ENCODE data around the gene BTN3A1. TPM values are rescaled to one million over a fixed set of nuclear protein-coding genes. Genes with fewer than 3 reads are reported as not detected.
"Not testable (repeated sequence)": the region's sequence is repeated elsewhere in the genome, so short reads cannot be mapped to it uniquely, and the experiment has no call there.

Gene BTN3A1
- total RNA-seq, 1 experiment from 2014 or later = 26.2 TPM

GRCh38 chr6:26412228-26412627 lies 10.2 kb downstream of the BTN3A1 start:
- no peak for DNase-seq (ENCODE audit: low read depth in 1 of 2, low spot score in 2 of 2)
- Histone ChIP-seq H3K27me3 (replicated peaks) (no peaks in the 10 kb centered on the region), H3K9me3 (replicated peaks) (peaks cover 4% of the 10 kb centered on the region), H3K36me3 (peaks cover 12% of the 10 kb centered on the region), H3K4me3 (no peak overlapping the region), H3K4me1 (replicated peaks) (peaks cover 7% of the 10 kb centered on the region; the same call in 1 of the 2 replicates), H3K27ac (no peak overlapping the region)

DNA sequence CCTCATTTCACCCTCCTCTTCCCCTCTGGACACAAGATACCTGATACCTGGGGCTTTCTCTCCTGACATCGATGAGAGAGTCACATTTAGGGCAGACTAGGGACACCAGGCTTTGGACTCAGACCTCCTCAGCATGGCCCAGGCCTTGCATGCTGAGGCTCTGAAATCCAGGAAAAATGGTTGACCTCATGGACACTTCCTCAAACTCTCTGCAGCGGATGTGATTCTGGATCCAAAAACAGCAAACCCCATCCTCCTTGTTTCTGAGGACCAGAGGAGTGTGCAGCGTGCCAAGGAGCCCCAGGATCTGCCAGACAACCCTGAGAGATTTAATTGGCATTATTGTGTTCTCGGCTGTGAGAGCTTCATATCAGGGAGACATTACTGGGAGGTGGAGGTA lies 10.9 kb downstream of the BTN3A1 start:
- Histone ChIP-seq H3K36me3 (peaks cover 8% of the 10 kb centered on the region), H3K27me3 (replicated peaks) (no peaks in the 10 kb centered on the region), H3K9me3 (replicated peaks) (peaks cover 4% of the 10 kb centered on the region), H3K4me1 (replicated peaks) (peaks cover 7% of the 10 kb centered on the region; the same call in 1 of the 2 replicates), H3K27ac (no peak overlapping the region), H3K4me3 (no peak overlapping the region)
- DNase-seq (ENCODE audit: low read depth in 1 of 2, low spot score in 2 of 2) = no peak

DNA sequence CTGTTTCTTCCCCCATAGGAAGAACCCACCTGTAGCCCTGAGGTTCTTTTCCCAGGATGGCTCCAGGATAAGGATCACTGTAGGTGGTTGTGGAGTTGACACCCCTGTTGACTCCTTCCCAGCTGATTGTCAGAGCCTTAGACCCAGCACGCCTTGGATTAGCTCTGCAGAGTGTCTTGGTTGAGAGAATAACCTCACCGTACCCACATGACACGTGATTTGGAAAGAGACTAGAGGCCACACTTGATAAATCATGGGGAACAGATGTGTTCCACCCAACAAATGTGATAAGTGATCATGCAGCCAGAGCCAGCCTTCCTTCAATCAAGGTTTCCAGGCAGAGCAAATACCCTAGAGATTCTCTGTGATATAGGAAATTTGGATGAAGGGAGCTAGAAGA lies 12.2 kb downstream of the BTN3A1 start:
- Histone ChIP-seq H3K27ac (no peak overlapping the region), H3K9me3 (replicated peaks) (peaks cover 14% of the 10 kb centered on the region), H3K4me3 (no peak overlapping the region), H3K36me3 (peaks cover 7% of the 10 kb centered on the region), H3K27me3 (replicated peaks) (no peaks in the 10 kb centered on the region), H3K4me1 (replicated peaks) (peaks cover 7% of the 10 kb centered on the region; the same call in 1 of the 2 replicates)
- DNase-seq (ENCODE audit: low read depth in 1 of 2, low spot score in 2 of 2) = no peak

- no peak overlapping the region for H3K4me3 ChIP-seq
- H3K9me3 ChIP-seq (replicated peaks) = peaks cover 14% of the 10 kb centered on the region
- no peaks in the 10 kb centered on the region; the same call in 1 of the 2 replicates for H3K36me3 ChIP-seq
- no peaks in the 10 kb centered on the region for H3K27me3 ChIP-seq (replicated peaks)
- H3K4me1 ChIP-seq (replicated peaks) = peaks cover 9% of the 10 kb centered on the region
- no peak overlapping the region for H3K27ac ChIP-seq
- DNase-seq (ENCODE audit: low read depth in 1 of 2, low spot score in 2 of 2) = no peak
These were observed 13.1 kb downstream of the BTN3A1 start for GRCh38 chr6:26415036-26415614.

- DNase-seq (ENCODE audit: low read depth in 1 of 2, low spot score in 2 of 2) = no peak
- Histone ChIP-seq H3K4me1 (replicated peaks) (peaks cover 16% of the 10 kb centered on the region), H3K27ac (no peak overlapping the region), H3K36me3 (no peaks in the 10 kb centered on the region), H3K9me3 (replicated peaks) (peaks cover 14% of the 10 kb centered on the region), H3K27me3 (replicated peaks) (no peaks in the 10 kb centered on the region), H3K4me3 (no peak overlapping the region)
These were observed 13.7 kb downstream of the BTN3A1 start for GRCh38 chr6:26415791-26416190.

- Histone ChIP-seq H3K9me3 (replicated peaks) (peaks cover 14% of the 10 kb centered on the region), H3K27me3 (replicated peaks) (no peaks in the 10 kb centered on the region), H3K4me3 (no peak overlapping the region), H3K27ac (no peak overlapping the region), H3K4me1 (replicated peaks) (peaks cover 17% of the 10 kb centered on the region), H3K36me3 (no peaks in the 10 kb centered on the region)
- DNase-seq (ENCODE audit: low read depth in 1 of 2, low spot score in 2 of 2) = no peak
These were observed 14.2 kb downstream of the BTN3A1 start for GRCh38 chr6:26416288-26416687.

DNA sequence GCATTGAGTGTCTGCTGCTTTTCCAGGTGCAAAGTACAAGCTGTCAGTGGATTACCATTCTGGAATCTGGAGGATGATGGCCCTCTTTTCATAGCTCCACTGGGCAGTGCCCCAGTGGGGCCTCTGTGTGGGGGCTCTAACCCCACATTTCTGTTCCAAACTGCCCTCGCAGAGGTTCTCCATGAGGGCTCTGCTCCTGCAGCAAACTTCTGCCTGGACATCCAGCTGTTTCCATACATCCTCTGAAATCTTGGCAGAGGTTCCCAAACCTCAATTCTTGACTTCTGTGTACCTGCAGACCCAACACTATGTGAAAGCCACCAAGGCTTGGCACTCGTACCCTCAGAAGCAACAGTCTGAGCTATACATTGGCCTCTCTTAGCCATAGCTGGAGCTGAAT lies 16.0 kb downstream of the BTN3A1 start:
- H3K4me1 ChIP-seq (replicated peaks) = peaks cover 17% of the 10 kb centered on the region

GRCh38 chr6:26418795-26419194 lies 16.7 kb downstream of the BTN3A1 start:
- peaks cover 17% of the 10 kb centered on the region for H3K4me1 ChIP-seq (replicated peaks)
- not testable (repeated sequence) for H3K4me3 ChIP-seq; H3K36me3 ChIP-seq; H3K27ac ChIP-seq; DNase-seq (ENCODE audit: low read depth in 1 of 2, low spot score in 2 of 2); H3K27me3 ChIP-seq (replicated peaks)
- H3K9me3 ChIP-seq (replicated peaks) = peaks cover 14% of the 10 kb centered on the region

More for the DNA sequence above, 16.0 kb downstream of the BTN3A1 start:
- peaks cover 14% of the 10 kb centered on the region for H3K9me3 ChIP-seq (replicated peaks)
- H3K4me3 ChIP-seq; H3K27ac ChIP-seq; H3K27me3 ChIP-seq (replicated peaks); H3K36me3 ChIP-seq; DNase-seq (ENCODE audit: low read depth in 1 of 2, low spot score in 2 of 2): not testable (repeated sequence)

GRCh38 chr6:26420688-26421171 lies 18.7 kb downstream of the BTN3A1 start:
- Histone ChIP-seq H3K27ac (peak overlapping the region; percentile 65), H3K36me3 (peaks cover 29% of the 10 kb centered on the region), H3K4me3 (peak overlapping the region; percentile 70), H3K9me3 (replicated peaks) (peaks cover 14% of the 10 kb centered on the region), H3K4me1 (replicated peaks) (peaks cover 21% of the 10 kb centered on the region), H3K27me3 (replicated peaks) (no peaks in the 10 kb centered on the region)
- peak; percentile 76 to 77 for DNase-seq (ENCODE audit: low read depth in 1 of 2, low spot score in 2 of 2)

DNA sequence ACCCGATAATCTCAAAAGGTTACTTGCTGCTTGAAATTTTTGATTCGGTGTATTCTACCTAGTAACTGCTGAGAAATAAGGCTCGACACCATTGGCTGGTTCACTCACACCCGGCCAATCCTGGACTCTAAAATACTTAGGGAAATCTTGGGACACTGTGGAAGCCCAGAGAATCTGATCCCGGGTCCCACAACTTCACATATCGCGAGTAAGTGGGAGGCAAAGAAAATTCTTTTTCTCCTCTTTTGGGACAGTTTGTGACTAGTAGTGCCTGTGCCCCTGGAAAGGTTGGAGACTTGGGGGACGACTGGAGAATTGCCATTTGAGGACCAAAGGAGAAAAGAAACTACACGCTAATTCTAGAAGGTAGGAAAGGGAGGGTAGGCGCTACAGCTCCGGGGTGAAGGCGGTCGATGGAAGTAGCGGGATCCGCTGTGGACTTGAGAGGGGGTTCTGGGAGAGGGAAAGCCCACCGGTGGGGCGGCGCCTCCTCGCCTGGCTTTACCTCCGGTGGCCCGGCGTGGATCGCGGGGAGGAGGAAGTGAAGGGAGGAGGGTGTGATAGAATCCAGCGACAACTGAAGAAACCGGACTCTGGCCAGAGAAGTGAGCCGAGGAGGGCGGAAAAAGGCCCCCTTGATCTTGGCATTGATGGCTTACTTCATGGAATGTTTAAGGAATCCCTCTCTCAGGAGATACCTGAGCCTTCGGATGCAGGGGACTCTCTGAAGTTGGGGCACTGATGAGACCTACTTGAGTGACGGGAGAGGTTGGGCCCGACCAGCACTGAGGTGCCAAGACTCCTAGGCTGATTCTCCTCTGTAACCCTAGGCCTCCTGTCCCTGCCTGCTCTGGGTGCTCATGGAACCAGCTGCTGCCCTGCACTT lies 19.4 kb downstream of the BTN3A1 start:
- H3K9me3 ChIP-seq (replicated peaks) = peaks cover 14% of the 10 kb centered on the region
- no peaks in the 10 kb centered on the region for H3K27me3 ChIP-seq (replicated peaks)
- peak overlapping the region; percentile 65 for H3K27ac ChIP-seq
- H3K4me3 ChIP-seq = peak overlapping the region; percentile 70
- peak; percentile 83 to 87 for DNase-seq (ENCODE audit: low read depth in 1 of 2, low spot score in 2 of 2)
- peaks cover 17% of the 10 kb centered on the region for H3K4me1 ChIP-seq (replicated peaks)
- H3K36me3 ChIP-seq = peaks cover 35% of the 10 kb centered on the region

- Histone ChIP-seq H3K4me1 (replicated peaks) (peaks cover 17% of the 10 kb centered on the region), H3K9me3 (replicated peaks) (peaks cover 10% of the 10 kb centered on the region; the same call in 1 of the 2 replicates), H3K36me3 (peaks cover 44% of the 10 kb centered on the region), H3K27me3 (replicated peaks) (no peaks in the 10 kb centered on the region), H3K4me3 (no peak overlapping the region), H3K27ac (no peak overlapping the region)
- DNase-seq (ENCODE audit: low read depth in 1 of 2, low spot score in 2 of 2) = no peak
These were observed 20.3 kb downstream of the BTN3A1 start for GRCh38 chr6:26422329-26422728.

DNA sequence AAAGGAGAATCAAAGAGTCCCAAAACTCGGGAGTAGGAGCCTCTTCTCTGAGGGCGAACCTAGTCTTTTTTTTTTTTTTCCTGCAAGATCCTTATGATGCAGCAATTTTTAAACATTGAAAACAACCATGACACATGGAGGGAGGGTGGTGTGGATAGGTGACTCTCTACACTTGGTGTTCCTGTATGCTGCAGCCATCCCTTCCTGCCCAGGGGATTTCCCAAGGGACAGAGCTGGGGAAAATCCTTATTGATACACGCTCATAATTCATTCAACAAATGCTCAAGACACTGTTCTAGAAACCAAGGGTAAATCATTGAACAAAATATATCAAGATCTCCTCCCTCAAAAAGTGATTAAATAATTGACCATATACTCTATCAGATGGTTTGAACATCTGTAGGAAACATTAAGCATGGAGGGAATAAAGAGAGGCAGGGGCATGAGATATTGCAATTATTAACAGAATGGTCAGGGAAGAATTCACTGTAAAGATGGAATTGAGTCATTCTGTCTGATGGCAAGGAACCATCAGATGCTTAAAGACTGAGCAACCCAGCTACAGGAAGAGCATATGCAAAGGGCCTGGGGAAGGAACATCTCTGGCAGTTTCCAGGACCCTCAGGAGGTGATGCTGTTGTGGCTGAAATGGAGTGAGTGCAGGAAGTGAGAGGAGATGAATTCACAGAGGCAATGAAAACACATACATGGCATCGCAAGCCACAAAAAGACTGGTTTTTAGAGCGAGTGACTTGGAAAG lies 24.8 kb downstream of the BTN3A1 start:
- H3K27ac ChIP-seq = no peak overlapping the region
- H3K4me1 ChIP-seq (replicated peaks) = peaks cover 7% of the 10 kb centered on the region
- no peaks in the 10 kb centered on the region for H3K9me3 ChIP-seq (replicated peaks)
- no peak for DNase-seq (ENCODE audit: low read depth in 1 of 2, low spot score in 2 of 2)
- no peaks in the 10 kb centered on the region for H3K27me3 ChIP-seq (replicated peaks)
- peaks cover 81% of the 10 kb centered on the region for H3K36me3 ChIP-seq
- H3K4me3 ChIP-seq = no peak overlapping the region

DNA sequence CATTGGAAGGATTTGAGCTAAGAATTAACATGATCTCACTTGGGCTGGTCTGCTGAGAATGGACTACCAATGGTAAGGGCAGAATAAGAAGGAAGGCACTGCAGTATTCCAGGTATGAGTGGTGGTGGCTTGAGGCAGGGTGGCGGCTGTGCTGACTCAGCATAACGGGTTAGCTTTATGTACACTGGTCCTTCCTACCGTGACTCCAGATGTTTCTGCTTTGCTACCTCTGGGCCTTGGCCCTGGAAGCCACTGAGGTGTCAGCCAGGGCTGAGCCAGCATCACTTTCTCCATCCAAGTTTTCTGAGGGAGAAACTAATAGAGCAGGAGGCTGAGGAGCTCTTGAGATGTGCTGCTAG lies 25.4 kb downstream of the BTN3A1 start:
- Histone ChIP-seq H3K27ac (no peak overlapping the region), H3K4me1 (replicated peaks) (peaks cover 7% of the 10 kb centered on the region), H3K4me3 (no peak overlapping the region), H3K9me3 (replicated peaks) (no peaks in the 10 kb centered on the region), H3K36me3 (peaks cover 87% of the 10 kb centered on the region), H3K27me3 (replicated peaks) (no peaks in the 10 kb centered on the region)
- no peak for DNase-seq (ENCODE audit: low read depth in 1 of 2, low spot score in 2 of 2)
